K562 (cell line): ENCODE measurements around the gene GDF9. TPM values are rescaled to one million over a fixed set of nuclear protein-coding genes. Genes with fewer than 3 reads are reported as not detected.
A peak's percentile ranks its signal among the peaks of the same experiment; 100 is the strongest.

ENCODE experiments used
- CBX8 ChIP-seq: fragments of 200-600 bp; sonication (generic); IDR thresholded peaks from 2 replicates; pipeline ENCODE4 v1.6.1; 2012; ENCODE audit warnings: borderline replicate concordance, mixed run types, low read depth, mild to moderate bottlenecking, moderate library complexity, mixed read lengths, low read length, control low read depth, inconsistent platforms; ENCODE audit not compliant: poor library complexity, severe bottlenecking; ENCODE audit errors: extremely low read depth
- CCAR2 ChIP-seq: fragments of 200-400 bp; formaldehyde crosslinking; IDR thresholded peaks from 2 replicates; pipeline ENCODE4 v1.6.1; 2017; ENCODE audit warnings: mild to moderate bottlenecking, low read depth, low read length
- DPF2 ChIP-seq: fragments of 450-650 bp; IDR thresholded peaks from 2 replicates; pipeline ENCODE4 v1.6.1; 2016
- ELF2 ChIP-seq: fragments of 250-450 bp; sonication (Bioruptor Pico); IDR thresholded peaks from 2 replicates; pipeline ENCODE4 v1.5.0; 2021; ENCODE audit warnings: mild to moderate bottlenecking
- KAT8 ChIP-seq: fragments of 450-650 bp; IDR thresholded peaks from 2 replicates; pipeline ENCODE4 v1.6.1; 2016; ENCODE audit warnings: low read depth, mild to moderate bottlenecking
- KLF6 ChIP-seq: fragments of 250-450 bp; sonication (Bioruptor Pico); IDR thresholded peaks from 2 replicates; pipeline ENCODE4 v1.4.0; 2020; ENCODE audit warnings: mild to moderate bottlenecking, moderate library complexity, borderline replicate concordance
- MAFK ChIP-seq: IDR thresholded peaks from 2 replicates; pipeline ENCODE4 v1.6.1; 2011; ENCODE audit warnings: low read length, improper control_type of control experiment
- MEIS2 ChIP-seq: fragments of 450-650 bp; IDR thresholded peaks from 2 replicates; pipeline ENCODE4 v1.6.1; 2014; ENCODE audit warnings: mild to moderate bottlenecking; ENCODE audit not compliant: partially characterized antibody
- POLR3A ChIP-seq: IDR thresholded peaks from 2 replicates; pipeline ENCODE4 v1.6.1; 2011; ENCODE audit warnings: borderline replicate concordance, mild to moderate bottlenecking, moderate library complexity; ENCODE audit not compliant: insufficient read length, insufficient read depth; ENCODE audit errors: extremely low read depth
- RAD21 ChIP-seq, 2 experiments: fragments of 250-450 bp in 1 of 2; fragments of 450-650 bp in 1 of 2; sonication (Bioruptor Pico) in 1 of 2; formaldehyde crosslinking in 1 of 2; IDR thresholded peaks in 1 of 2; conservative IDR thresholded peaks in 1 of 2; 2 replicates each; pipeline versions ENCODE4 v1.4.0 to v1.8.0; 2020 to 2022; ENCODE audit warnings: mild to moderate bottlenecking in 2 of 2, moderate library complexity in 1 of 2
- SMARCA4 ChIP-seq: fragments of 450-650 bp; IDR thresholded peaks from 2 replicates; pipeline ENCODE4 v1.6.1; 2016
- TCF7L2 ChIP-seq: fragments of 150-350 bp; IDR thresholded peaks from 2 replicates; pipeline ENCODE4 v1.6.1; 2016; ENCODE audit warnings: low read depth, mild to moderate bottlenecking, low read length, moderate library complexity
- ZFP36 ChIP-seq: fragments of 150-350 bp; IDR thresholded peaks from 2 replicates; pipeline ENCODE4 v1.6.1; 2018; ENCODE audit warnings: low read length, low read depth; ENCODE audit not compliant: partially characterized antibody
- ZNF24 ChIP-seq: fragments of 450-650 bp; IDR thresholded peaks from 2 replicates; pipeline ENCODE4 v1.6.1; 2016
- ZNF79 ChIP-seq: fragments of 250-450 bp; sonication (Bioruptor Pico); IDR thresholded peaks from 2 replicates; pipeline ENCODE4 v1.4.0; 2020; ENCODE audit warnings: low read depth, mild to moderate bottlenecking, moderate library complexity
- polyA plus RNA-seq, 8 experiments: library from polyadenylated mRNA; depleted of rRNA in 4 of 8; stranded (reverse) in 5 of 8; unstranded in 3 of 8; fragments of >200 nt; fragmentation: Nextera tagmentation in 2 of 8; fragmentation: Illumina TruSeq in 1 of 8; extraction: Ambion mirVana in 2 of 8; extraction: Trizol in 1 of 8; gene quantifications; 2 replicates each; pipeline versions ENCODE4 v1.2.1 to v1.2.3, GENCODE V29; 2011 to 2014; ENCODE audit warnings: inconsistent platforms in 1 of 8, missing spikeins in 1 of 8
- total RNA-seq, 7 experiments: library from RNA; depleted of rRNA in 6 of 7; stranded (reverse); fragments of >200 nt in 6 of 7; fragmentation: Illumina TruSeq in 2 of 7; extraction: Trizol in 2 of 7; gene quantifications; 2 replicates each; pipeline versions ENCODE4 v1.2.1 to v1.2.3, GENCODE V29; 2011 to 2021; ENCODE audit warnings: low replicate concordance in 1 of 7
- TF ChIP-seq, protein P1 (sequence below): sonication (generic); formaldehyde crosslinking; IDR thresholded peaks from 2 replicates; pipeline ENCODE4 v1.4.0; 2020; ENCODE audit warnings: mild to moderate bottlenecking, missing genetic modification reagents
- TF ChIP-seq, protein P2 (sequence below): sonication (generic); IDR thresholded peaks from 2 replicates; pipeline ENCODE4 v1.6.1; 2016
- TF ChIP-seq, protein P3 (sequence below): sonication (generic); formaldehyde crosslinking; IDR thresholded peaks from 2 replicates; pipeline ENCODE4 v1.8.0; 2023; ENCODE audit warnings: missing genetic modification reagents, mild to moderate bottlenecking, borderline replicate concordance
- TF ChIP-seq, protein P4 (sequence below): fragments of 250-450 bp; sonication (Bioruptor Pico); IDR thresholded peaks from 2 replicates; pipeline ENCODE4 v1.8.0; 2022; ENCODE audit warnings: moderate library complexity, mild to moderate bottlenecking, inconsistent platforms

The GDF9 gene
- total and polyA plus RNA-seq, 9 of the 15 experiments (the other 6 are each of a cell fraction or from before 2014, with no cell fraction given) = 0.10 to 0.70 (median 0.20) TPM; not detected in 1

DNA sequence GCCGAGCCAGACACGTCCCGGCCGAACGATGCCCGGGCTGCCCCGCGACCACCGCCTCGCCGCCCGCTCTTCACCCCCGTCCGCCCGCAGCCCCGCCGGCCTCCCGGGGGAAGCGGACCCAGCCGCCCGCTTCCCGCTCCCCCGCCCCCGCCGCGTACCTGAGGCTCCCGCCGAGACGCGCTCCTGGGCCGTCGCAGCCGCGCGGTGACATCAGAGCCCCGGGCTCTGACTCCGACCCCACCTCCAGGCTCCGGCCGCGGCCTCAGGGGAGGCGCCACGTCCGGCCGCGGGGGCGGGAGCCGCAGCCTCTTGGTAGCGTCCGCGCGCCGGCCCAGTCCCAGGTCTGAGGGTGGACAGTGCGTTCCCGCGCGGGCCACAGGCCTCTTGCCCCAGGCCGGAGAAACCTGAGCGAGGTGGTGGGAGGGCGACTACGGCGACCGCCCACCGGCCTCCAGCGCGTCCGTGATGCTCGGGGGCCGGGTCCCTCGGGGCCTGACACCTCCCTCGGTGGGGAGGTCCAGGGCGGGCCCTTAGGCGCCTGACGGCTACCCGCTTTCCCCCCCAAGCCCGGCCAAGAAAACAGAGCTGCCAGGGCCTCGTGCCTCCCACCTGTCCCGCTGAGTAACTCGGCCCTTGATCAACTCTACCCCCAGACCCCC lies 35.7 kb downstream of the GDF9 start, which contains the start of gene SHROOM1 (continued):
- TF ChIP-seq ELF2 (CRISPR knock-in tag) (no peak), CBX8 (no peak), MAFK (no peak), ZNF79 (CRISPR knock-in tag) (no peak), DPF2 (peak; percentile 59; the same call in 1 of the 2 replicates), TCF7L2 (peak; percentile 61; the same call in 1 of the 2 replicates), POLR3A (no peak), KAT8 (no peak), KLF6 (CRISPR knock-in tag) (peak; percentile 17; the same call in 1 of the 2 replicates), SMARCA4 (peak; percentile 30; the same call in 1 of the 2 replicates), RAD21 (CRISPR knock-in tag; conservative IDR thresholded peaks at IDR 0.05 in 1 of 2, IDR thresholded peaks at IDR 0.05 in 1 of 2) (peak in 1 of 2 experiments; percentile 18; a peak in 1 of 4 replicates), MEIS2 (no peak), CCAR2 (no peak), ZFP36 (no peak), ZNF24 (no peak)
- TF ChIP-seq, protein P1, sequence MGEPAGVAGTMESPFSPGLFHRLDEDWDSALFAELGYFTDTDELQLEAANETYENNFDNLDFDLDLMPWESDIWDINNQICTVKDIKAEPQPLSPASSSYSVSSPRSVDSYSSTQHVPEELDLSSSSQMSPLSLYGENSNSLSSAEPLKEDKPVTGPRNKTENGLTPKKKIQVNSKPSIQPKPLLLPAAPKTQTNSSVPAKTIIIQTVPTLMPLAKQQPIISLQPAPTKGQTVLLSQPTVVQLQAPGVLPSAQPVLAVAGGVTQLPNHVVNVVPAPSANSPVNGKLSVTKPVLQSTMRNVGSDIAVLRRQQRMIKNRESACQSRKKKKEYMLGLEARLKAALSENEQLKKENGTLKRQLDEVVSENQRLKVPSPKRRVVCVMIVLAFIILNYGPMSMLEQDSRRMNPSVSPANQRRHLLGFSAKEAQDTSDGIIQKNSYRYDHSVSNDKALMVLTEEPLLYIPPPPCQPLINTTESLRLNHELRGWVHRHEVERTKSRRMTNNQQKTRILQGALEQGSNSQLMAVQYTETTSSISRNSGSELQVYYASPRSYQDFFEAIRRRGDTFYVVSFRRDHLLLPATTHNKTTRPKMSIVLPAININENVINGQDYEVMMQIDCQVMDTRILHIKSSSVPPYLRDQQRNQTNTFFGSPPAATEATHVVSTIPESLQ (CRISPR knock-in tag) = no peak
- TF ChIP-seq, protein P2, sequence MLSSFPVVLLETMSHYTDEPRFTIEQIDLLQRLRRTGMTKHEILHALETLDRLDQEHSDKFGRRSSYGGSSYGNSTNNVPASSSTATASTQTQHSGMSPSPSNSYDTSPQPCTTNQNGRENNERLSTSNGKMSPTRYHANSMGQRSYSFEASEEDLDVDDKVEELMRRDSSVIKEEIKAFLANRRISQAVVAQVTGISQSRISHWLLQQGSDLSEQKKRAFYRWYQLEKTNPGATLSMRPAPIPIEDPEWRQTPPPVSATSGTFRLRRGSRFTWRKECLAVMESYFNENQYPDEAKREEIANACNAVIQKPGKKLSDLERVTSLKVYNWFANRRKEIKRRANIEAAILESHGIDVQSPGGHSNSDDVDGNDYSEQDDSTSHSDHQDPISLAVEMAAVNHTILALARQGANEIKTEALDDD = no peak
- TF ChIP-seq, protein P3, sequence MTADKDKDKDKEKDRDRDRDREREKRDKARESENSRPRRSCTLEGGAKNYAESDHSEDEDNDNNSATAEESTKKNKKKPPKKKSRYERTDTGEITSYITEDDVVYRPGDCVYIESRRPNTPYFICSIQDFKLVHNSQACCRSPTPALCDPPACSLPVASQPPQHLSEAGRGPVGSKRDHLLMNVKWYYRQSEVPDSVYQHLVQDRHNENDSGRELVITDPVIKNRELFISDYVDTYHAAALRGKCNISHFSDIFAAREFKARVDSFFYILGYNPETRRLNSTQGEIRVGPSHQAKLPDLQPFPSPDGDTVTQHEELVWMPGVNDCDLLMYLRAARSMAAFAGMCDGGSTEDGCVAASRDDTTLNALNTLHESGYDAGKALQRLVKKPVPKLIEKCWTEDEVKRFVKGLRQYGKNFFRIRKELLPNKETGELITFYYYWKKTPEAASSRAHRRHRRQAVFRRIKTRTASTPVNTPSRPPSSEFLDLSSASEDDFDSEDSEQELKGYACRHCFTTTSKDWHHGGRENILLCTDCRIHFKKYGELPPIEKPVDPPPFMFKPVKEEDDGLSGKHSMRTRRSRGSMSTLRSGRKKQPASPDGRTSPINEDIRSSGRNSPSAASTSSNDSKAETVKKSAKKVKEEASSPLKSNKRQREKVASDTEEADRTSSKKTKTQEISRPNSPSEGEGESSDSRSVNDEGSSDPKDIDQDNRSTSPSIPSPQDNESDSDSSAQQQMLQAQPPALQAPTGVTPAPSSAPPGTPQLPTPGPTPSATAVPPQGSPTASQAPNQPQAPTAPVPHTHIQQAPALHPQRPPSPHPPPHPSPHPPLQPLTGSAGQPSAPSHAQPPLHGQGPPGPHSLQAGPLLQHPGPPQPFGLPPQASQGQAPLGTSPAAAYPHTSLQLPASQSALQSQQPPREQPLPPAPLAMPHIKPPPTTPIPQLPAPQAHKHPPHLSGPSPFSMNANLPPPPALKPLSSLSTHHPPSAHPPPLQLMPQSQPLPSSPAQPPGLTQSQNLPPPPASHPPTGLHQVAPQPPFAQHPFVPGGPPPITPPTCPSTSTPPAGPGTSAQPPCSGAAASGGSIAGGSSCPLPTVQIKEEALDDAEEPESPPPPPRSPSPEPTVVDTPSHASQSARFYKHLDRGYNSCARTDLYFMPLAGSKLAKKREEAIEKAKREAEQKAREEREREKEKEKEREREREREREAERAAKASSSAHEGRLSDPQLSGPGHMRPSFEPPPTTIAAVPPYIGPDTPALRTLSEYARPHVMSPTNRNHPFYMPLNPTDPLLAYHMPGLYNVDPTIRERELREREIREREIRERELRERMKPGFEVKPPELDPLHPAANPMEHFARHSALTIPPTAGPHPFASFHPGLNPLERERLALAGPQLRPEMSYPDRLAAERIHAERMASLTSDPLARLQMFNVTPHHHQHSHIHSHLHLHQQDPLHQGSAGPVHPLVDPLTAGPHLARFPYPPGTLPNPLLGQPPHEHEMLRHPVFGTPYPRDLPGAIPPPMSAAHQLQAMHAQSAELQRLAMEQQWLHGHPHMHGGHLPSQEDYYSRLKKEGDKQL (CRISPR knock-in tag) = no peak
- TF ChIP-seq, protein P4, sequence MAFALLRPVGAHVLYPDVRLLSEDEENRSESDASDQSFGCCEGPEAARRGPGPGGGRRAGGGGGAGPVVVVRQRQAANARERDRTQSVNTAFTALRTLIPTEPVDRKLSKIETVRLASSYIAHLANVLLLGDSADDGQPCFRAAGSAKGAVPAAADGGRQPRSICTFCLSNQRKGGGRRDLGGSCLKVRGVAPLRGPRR (CRISPR knock-in tag) = no peak; the same call in 1 of the 2 replicates
